HEK293T (cell line): Measurements from ENCODE around the gene OPCML.

Source experiments
- ARNT ChIP-seq: fragments of 450-650 bp; IDR thresholded peaks from 2 replicates; pipeline ENCODE4 v1.6.1; 2017; ENCODE audit warnings: mild to moderate bottlenecking
- BHLHE40 ChIP-seq: fragments of 450-650 bp; IDR thresholded peaks from 2 replicates; pipeline ENCODE4 v1.6.1; 2016; ENCODE audit warnings: mild to moderate bottlenecking, moderate library complexity, borderline replicate concordance
- ELF4 ChIP-seq: fragments of 450-650 bp; IDR thresholded peaks from 2 replicates; pipeline ENCODE4 v1.6.1; 2017; ENCODE audit warnings: antibody characterized with exemption
- FOXK2 ChIP-seq: fragments of 450-650 bp; IDR thresholded peaks from 2 replicates; pipeline ENCODE4 v1.6.1; 2016; ENCODE audit warnings: mild to moderate bottlenecking
- FOXM1 ChIP-seq: fragments of 450-650 bp; IDR thresholded peaks from 2 replicates; pipeline ENCODE4 v1.6.1; 2017; ENCODE audit warnings: mild to moderate bottlenecking, borderline replicate concordance
- HDGF ChIP-seq: fragments of 450-650 bp; IDR thresholded peaks from 2 replicates; pipeline ENCODE4 v1.6.1; 2017; ENCODE audit warnings: antibody characterized with exemption, borderline replicate concordance
- SP1 ChIP-seq: fragments of 450-650 bp; IDR thresholded peaks from 2 replicates; pipeline ENCODE4 v1.6.1; 2017

GRCh38 chr11:133172349-133172748 lies 360.0 kb downstream of the OPCML start:
- no peak for TF ChIP-seq BHLHE40
- TF ChIP-seq FOXM1: no peak
- no peak for TF ChIP-seq FOXK2
- TF ChIP-seq HDGF: no peak
- no peak for TF ChIP-seq SP1
- TF ChIP-seq ELF4: no peak
- TF ChIP-seq ARNT: no peak
